ENCODE results near the gene TOMM40L.

- TF ChIP-seq CTCF (IDR thresholded peaks at IDR 0.05; ENCODE audit: poor library complexity, severe bottlenecking) (no peak), POLR2AphosphoS5 (IDR thresholded peaks at IDR 0.05) (no peak), SMC3 (conservative IDR thresholded peaks at IDR 0.05; ENCODE audit: poor library complexity) (no peak)
These were observed 16.5 kb downstream of the TOMM40L start for GRCh38 chr1:161242313-161242712.
